IMR-90 (cell line): ENCODE results near the gene CBFA2T3. TPM values are rescaled to one million over a fixed set of nuclear protein-coding genes. Genes with fewer than 3 reads are reported as not detected.

Experiments used
- ATAC-seq: fragments of 200-7000 bp; cut with Tn5 transposase; 2 replicates; pipeline ENCODE4 v1.9.1; 2020; ENCODE audit warnings: low read depth, mild to moderate bottlenecking, moderate library complexity
- BruUV-seq: library from RNA; stranded (reverse); fragments of 400-500 nt; replicated peaks from 2 replicates; lab custom pipeline; 2021; lab: Mats Ljungman, UMichigan
- CTCF ChIA-PET: fragments of 300-600 bp; formaldehyde crosslinking; extraction: SDS; loops from one replicate; lab custom pipeline; 2021; ENCODE audit warnings: antibody characterized with exemption; lab: Yijun Ruan, JAX
- POLR2A ChIA-PET: fragments of 300-600 bp; sonication (Branson Sonifier 250); formaldehyde crosslinking; loops from one replicate; lab custom pipeline; 2022; ENCODE audit warnings: antibody characterized with exemption; ENCODE audit not compliant: unreplicated experiment; lab: Charles Lee
- DNase-seq: peaks from one replicate; pipeline ENCODE4 v3.0.0; 2013
- H2AFZ ChIP-seq: replicated peaks from 2 replicates; pipeline ENCODE3; 2013; ENCODE audit warnings: low read length, mild to moderate bottlenecking; ENCODE audit not compliant: poor library complexity
- H2AK5ac ChIP-seq: 2 replicates; pipeline ENCODE4 v1.6.1; 2013; ENCODE audit warnings: low read depth, low read length, inconsistent platforms
- H2AK9ac ChIP-seq: replicated peaks from 2 replicates; pipeline ENCODE3; 2013; ENCODE audit warnings: mild to moderate bottlenecking, low read depth, low read length, moderate library complexity; ENCODE audit not compliant: poor library complexity
- H2BK120ac ChIP-seq: 2 replicates; pipeline ENCODE4 v1.6.1; 2013; ENCODE audit warnings: low read depth, low read length, inconsistent platforms
- H2BK15ac ChIP-seq: 3 replicates; pipeline ENCODE4 v1.6.1; 2013; ENCODE audit warnings: low read depth, low read length, inconsistent platforms
- H2BK20ac ChIP-seq: 2 replicates; pipeline ENCODE4 v1.6.1; 2013; ENCODE audit warnings: low read depth, mild to moderate bottlenecking, inconsistent platforms, low read length, moderate library complexity
- H2BK5ac ChIP-seq: 2 replicates; pipeline ENCODE4 v1.6.1; 2013; ENCODE audit warnings: mild to moderate bottlenecking, low read depth, low read length, inconsistent platforms; ENCODE audit not compliant: poor library complexity, severe bottlenecking
- H3K14ac ChIP-seq: replicated peaks from 2 replicates; pipeline ENCODE4 v1.6.1; 2013; ENCODE audit warnings: low read depth, low read length, inconsistent platforms
- H3K18ac ChIP-seq: 2 replicates; pipeline ENCODE4 v1.6.1; 2013; ENCODE audit warnings: low read depth, low read length, control low read depth
- H3K23ac ChIP-seq: 2 replicates; pipeline ENCODE4 v1.6.1; 2013; ENCODE audit warnings: low read depth, low read length, inconsistent platforms
- H3K27ac ChIP-seq: 2 replicates; pipeline ENCODE4 v1.5.1; 2013; ENCODE audit warnings: mild to moderate bottlenecking, control low read depth, low read length; ENCODE audit not compliant: insufficient read depth
- H3K27me3 ChIP-seq: 2 replicates; pipeline ENCODE4 v1.6.1; 2013; ENCODE audit warnings: low read length; ENCODE audit not compliant: control insufficient read depth, insufficient read depth
- H3K36me3 ChIP-seq: 2 replicates; pipeline ENCODE4 v1.6.1; 2013; ENCODE audit warnings: low read length, mixed read lengths; ENCODE audit not compliant: control insufficient read depth, insufficient read depth
- H3K4ac ChIP-seq: 2 replicates; pipeline ENCODE4 v1.6.1; 2013; ENCODE audit warnings: low read depth, low read length, inconsistent platforms
- H3K4me1 ChIP-seq: 2 replicates; pipeline ENCODE4 v1.6.1; 2013; ENCODE audit warnings: low read length, mixed read lengths; ENCODE audit not compliant: control insufficient read depth, insufficient read depth
- H3K4me2 ChIP-seq: 2 replicates; pipeline ENCODE4 v1.6.1; 2013; ENCODE audit warnings: low read depth, mild to moderate bottlenecking, control low read depth, low read length, moderate library complexity
- H3K4me3 ChIP-seq: 2 replicates; pipeline ENCODE4 v1.5.1; 2013; ENCODE audit warnings: low read depth, mild to moderate bottlenecking, control low read depth, low read length, moderate library complexity; ENCODE audit not compliant: insufficient read depth
- H3K56ac ChIP-seq: 2 replicates; pipeline ENCODE4 v1.6.1; 2013; ENCODE audit warnings: low read length, inconsistent platforms; ENCODE audit not compliant: insufficient read depth; ENCODE audit errors: extremely low read depth
- H3K79me1 ChIP-seq, 2 experiments: 2 replicates each; pipeline ENCODE4 v1.6.1; 2013; ENCODE audit warnings: low read length in 2 of 2, inconsistent platforms in 1 of 2, low read depth in 1 of 2
- H3K9ac ChIP-seq: 2 replicates; pipeline ENCODE4 v1.6.1; 2013; ENCODE audit warnings: low read depth, low read length, control low read depth
- H3K9me1 ChIP-seq: 2 replicates; pipeline ENCODE4 v1.6.1; 2013; ENCODE audit warnings: low read length, inconsistent platforms; ENCODE audit not compliant: insufficient read depth
- H3K9me3 ChIP-seq: 2 replicates; pipeline ENCODE4 v1.6.1; 2013; ENCODE audit warnings: low read length; ENCODE audit not compliant: control insufficient read depth, insufficient read depth
- H4K20me1 ChIP-seq: 2 replicates; pipeline ENCODE4 v1.6.1; 2013; ENCODE audit warnings: low read length, inconsistent platforms; ENCODE audit not compliant: insufficient read depth
- H4K5ac ChIP-seq: 2 replicates; pipeline ENCODE4 v1.6.1; 2013; ENCODE audit warnings: mild to moderate bottlenecking, low read depth, low read length, control low read depth
- H4K8ac ChIP-seq, 2 experiments: 2 replicates each; pipeline ENCODE4 v1.6.1; 2013; ENCODE audit warnings: low read depth in 2 of 2, low read length in 2 of 2, control low read depth in 1 of 2, inconsistent platforms in 1 of 2
- H4K91ac ChIP-seq: 2 replicates; pipeline ENCODE4 v1.6.1; 2013; ENCODE audit warnings: low read depth, low read length, inconsistent platforms; ENCODE audit not compliant: insufficient read depth
- BHLHE40 ChIP-seq: fragments of 150-350 bp; IDR thresholded peaks from 2 replicates; pipeline ENCODE4 v1.6.1; 2016; ENCODE audit warnings: mild to moderate bottlenecking, low read depth, low read length
- CEBPB ChIP-seq: IDR thresholded peaks from 2 replicates; pipeline ENCODE4 v1.6.1; 2012; ENCODE audit warnings: low read depth, low read length, improper control_type of control experiment
- CHD1 ChIP-seq: IDR thresholded peaks from 2 replicates; pipeline ENCODE4 v1.6.1; 2012; ENCODE audit warnings: low read depth, low read length, improper control_type of control experiment
- CTCF ChIP-seq: conservative IDR thresholded peaks from 2 replicates; pipeline ENCODE4 v1.5.1; 2012; ENCODE audit warnings: mild to moderate bottlenecking, low read depth, low read length, improper control_type of control experiment
- ELK1 ChIP-seq: fragments of 150-350 bp; IDR thresholded peaks from 2 replicates; pipeline ENCODE4 v1.6.1; 2016; ENCODE audit warnings: low read depth, mild to moderate bottlenecking, low read length, moderate library complexity, borderline replicate concordance
- FOS ChIP-seq: fragments of 150-350 bp; IDR thresholded peaks from 2 replicates; pipeline ENCODE4 v1.6.1; 2016; ENCODE audit warnings: low read depth, low read length
- MAFK ChIP-seq: IDR thresholded peaks from 2 replicates; pipeline ENCODE4 v1.6.1; 2012; ENCODE audit warnings: low read depth, low read length, improper control_type of control experiment
- MAZ ChIP-seq: IDR thresholded peaks from 2 replicates; pipeline ENCODE4 v1.6.1; 2012; ENCODE audit warnings: low read depth, mild to moderate bottlenecking, low read length, improper control_type of control experiment, moderate library complexity, borderline replicate concordance
- NFE2L2 ChIP-seq: fragments of 150-350 bp; IDR thresholded peaks from 2 replicates; pipeline ENCODE4 v1.6.1; 2016; ENCODE audit warnings: low read depth, mild to moderate bottlenecking, low read length
- POLR2A ChIP-seq: IDR thresholded peaks from 2 replicates; pipeline ENCODE4 v1.6.1; 2012; ENCODE audit warnings: mild to moderate bottlenecking, low read depth, low read length
- RAD21 ChIP-seq: IDR thresholded peaks from 2 replicates; pipeline ENCODE4 v1.6.1; 2012; ENCODE audit warnings: low read length, improper control_type of control experiment
- RCOR1 ChIP-seq: IDR thresholded peaks from 2 replicates; pipeline ENCODE4 v1.6.1; 2012; ENCODE audit warnings: mild to moderate bottlenecking, low read length, improper control_type of control experiment; ENCODE audit not compliant: insufficient replicate concordance
- RFX5 ChIP-seq: IDR thresholded peaks from 2 replicates; pipeline ENCODE4 v1.8.0; 2012; ENCODE audit warnings: low read depth, mild to moderate bottlenecking, low read length, moderate library complexity
- SMC3 ChIP-seq: fragments of 150-350 bp; IDR thresholded peaks from 2 replicates; pipeline ENCODE4 v1.6.1; 2016; ENCODE audit warnings: low read depth, mild to moderate bottlenecking, antibody characterized with exemption, low read length, moderate library complexity
- USF2 ChIP-seq: fragments of 150-350 bp; IDR thresholded peaks from 2 replicates; pipeline ENCODE4 v1.6.1; 2017; ENCODE audit warnings: mild to moderate bottlenecking, antibody characterized with exemption, low read length, low read depth
- WGBS, 2 experiments: methylation state at CpG; one replicate each; pipeline versions ENCODE4 v1.1.5 to v1.1.7; 2013; ENCODE audit warnings: missing lambda C conversion rate in 2 of 2; ENCODE audit not compliant: insufficient read length in 1 of 2; ENCODE audit errors: extremely low coverage in 2 of 2; 5-methylcytosine and 5-hydroxymethylcytosine counted together
- dilution Hi-C: fragments of 300-500 bp; cut with HindIII; formaldehyde crosslinking; loops from one replicate; pipeline ENCODE4 v1.14.3; 2018; ENCODE audit warnings: low sequenced_read_pairs; ENCODE audit not compliant: unreplicated experiment
- in situ Hi-C: fragments of 300-500 bp; cut with MboI; formaldehyde crosslinking; loops from 3 replicates; pipeline ENCODE4 v1.14.3; 2019; ENCODE audit warnings: low sequenced_read_pairs, inconsistent platforms, mixed read lengths
- intact Hi-C: fragments of 100-400 bp; cut with micrococcal nuclease; formaldehyde crosslinking; loops from 2 replicates; pipeline ENCODE4 v1.10.0; 2022
- polyA plus RNA-seq, 3 experiments: library from polyadenylated mRNA; depleted of rRNA; stranded (reverse); fragments of >200 nt; gene quantifications; 2 replicates each; pipeline ENCODE4 v1.2.3, GENCODE V29; 2012; ENCODE audit warnings: low replicate concordance in 1 of 3
- total RNA-seq: library from RNA; depleted of rRNA; stranded (reverse); fragments of >200 nt; gene quantifications from 2 replicates; pipeline ENCODE4 v1.2.3, GENCODE V29; 2012

Gene CBFA2T3
- total and polyA plus RNA-seq, 2 of the 4 experiments (the other 2 are of a cell fraction) = not detected

GRCh38 chr16:88991813-88992350 lies 14.9 kb upstream of the CBFA2T3 start:
- Histone ChIP-seq H2AK9ac (no peak overlapping the region), H2BK5ac (no peak overlapping the region), H3K4me1 (no peaks in the 10 kb centered on the region), H3K79me1 (no peaks in the 10 kb centered on the region), H4K5ac (no peak overlapping the region), H3K9me3 (peaks cover under 1% of the 10 kb centered on the region; the same call in 1 of the 2 replicates), H4K91ac (no peak overlapping the region), H3K14ac (no peak overlapping the region), H3K9me1 (no peaks in the 10 kb centered on the region), H3K4me2 (no peak overlapping the region), H3K27ac (no peak overlapping the region), H3K4me3 (no peak overlapping the region), H2BK120ac (no peak overlapping the region), H4K8ac (no peak overlapping the region), H4K20me1 (no peaks in the 10 kb centered on the region), H2AK5ac (no peak overlapping the region), H3K56ac (no peak overlapping the region), H2AFZ (no peak overlapping the region), H3K36me3 (no peaks in the 10 kb centered on the region), H3K23ac (no peak overlapping the region), H3K9ac (no peak overlapping the region), H3K4ac (no peak overlapping the region), H3K27me3 (peaks cover 64% of the 10 kb centered on the region), H2BK15ac (no peak overlapping the region), H2BK20ac (no peak overlapping the region), H3K18ac (no peak overlapping the region)
- dilution Hi-C loops = no loop called here
- intact Hi-C loops = no loop called here
- in situ Hi-C loops = no loop called here
- no peak; the same call in 1 of the 2 replicates for ATAC-seq
- no peak for DNase-seq
- POLR2A ChIA-PET = no interaction called here
- BruUV-seq = no TSS peak
- CTCF ChIA-PET = no interaction called here
- TF ChIP-seq USF2 (no peak), CTCF (no peak), RAD21 (no peak), ELK1 (no peak), FOS (no peak), SMC3 (no peak), NFE2L2 (no peak), RCOR1 (no peak), CHD1 (no peak), MAFK (no peak), CEBPB (no peak), RFX5 (no peak), POLR2A (no peak), MAZ (no peak), BHLHE40 (no peak)
- WGBS, 2 experiments = 32% methylated on average over 3 of the region's 19 CpGs; no CpG with 5 or more reads in 1 of the 2 experiments
